Measurements from ENCODE around the gene CLNK.

The CLNK gene

GRCh38 chr4:10684631-10685030 is at the start of gene CLNK:
Gene CLNK (minus strand): TSS chr4:10684768. CDS start chr4:10667869, 16,899 bp downstream.
- DNase-seq: no peak

- no peak for DNase-seq
Observed at GRCh38 chr4:10733481-10734062, 49.0 kb upstream of the CLNK start.

- no peak for DNase-seq
Observed at GRCh38 chr4:10732914-10733415, 48.4 kb upstream of the CLNK start.

GRCh38 chr4:10732235-10732913 is 47.8 kb upstream of the CLNK start:
- DNase-seq: peak; percentile 15

- no peak for DNase-seq
Observed at GRCh38 chr4:10731690-10732089, 47.1 kb upstream of the CLNK start.

GRCh38 chr4:10731162-10731561 is 46.6 kb upstream of the CLNK start:
- no peak for DNase-seq

- DNase-seq: no peak
Observed at GRCh38 chr4:10730590-10730989, 46.0 kb upstream of the CLNK start.

- DNase-seq: no peak
Observed at GRCh38 chr4:10730019-10730418, 45.5 kb upstream of the CLNK start.

- DNase-seq: no peak
Observed at GRCh38 chr4:10729366-10729765, 44.8 kb upstream of the CLNK start.

GRCh38 chr4:10728016-10728415 is 43.4 kb upstream of the CLNK start:
- DNase-seq: no peak

GRCh38 chr4:10727140-10727880 is 42.7 kb upstream of the CLNK start:
- no peak for DNase-seq

GRCh38 chr4:10722957-10723356 is 38.4 kb upstream of the CLNK start:
- no peak for DNase-seq

- no peak for DNase-seq
Observed at GRCh38 chr4:10721616-10722015, 37.0 kb upstream of the CLNK start.

- no peak for DNase-seq
Observed at GRCh38 chr4:10716163-10716562, 31.6 kb upstream of the CLNK start.

- no peak for DNase-seq
Observed at GRCh38 chr4:10715696-10716095, 31.1 kb upstream of the CLNK start.

GRCh38 chr4:10715135-10715534 is 30.6 kb upstream of the CLNK start:
- DNase-seq: no peak

GRCh38 chr4:10713591-10713990 is 29.0 kb upstream of the CLNK start:
- DNase-seq: no peak

GRCh38 chr4:10706236-10706635 is 21.7 kb upstream of the CLNK start:
- DNase-seq: no peak

- no peak for DNase-seq
Observed at GRCh38 chr4:10704430-10704810, 19.9 kb upstream of the CLNK start.

GRCh38 chr4:10703766-10704429 is 19.3 kb upstream of the CLNK start:
- DNase-seq: no peak

GRCh38 chr4:10703156-10703555 is 18.6 kb upstream of the CLNK start:
- no peak for DNase-seq

- DNase-seq: no peak
Observed at GRCh38 chr4:10701702-10702460, 17.3 kb upstream of the CLNK start.

GRCh38 chr4:10701161-10701560 is 16.6 kb upstream of the CLNK start:
- no peak for DNase-seq
